Glutamatergic neuron (in vitro differentiated cells): ENCODE results near the gene VSX2. TPM values are rescaled to one million over a fixed set of nuclear protein-coding genes. Genes with fewer than 3 reads are reported as not detected.

Source experiments
- DNase-seq: peaks from one replicate; pipeline ENCODE4 v3.0.0; 2022
- H3K27ac Mint-ChIP-seq: one replicate; pipeline ENCODE4 v1.8.0; 2020; ENCODE audit warnings: mild to moderate bottlenecking, mixed read lengths, inconsistent platforms; ENCODE audit not compliant: unreplicated experiment
- H3K27me3 Mint-ChIP-seq: one replicate; pipeline ENCODE4 v1.8.0; 2020; ENCODE audit warnings: mild to moderate bottlenecking, moderate library complexity, mixed read lengths, inconsistent platforms; ENCODE audit not compliant: unreplicated experiment
- H3K36me3 Mint-ChIP-seq: one replicate; pipeline ENCODE4 v1.8.0; 2020; ENCODE audit warnings: mild to moderate bottlenecking, mixed read lengths, inconsistent platforms; ENCODE audit not compliant: unreplicated experiment
- H3K4me1 Mint-ChIP-seq: one replicate; pipeline ENCODE4 v1.8.0; 2020; ENCODE audit warnings: mild to moderate bottlenecking, low read depth, mixed read lengths, inconsistent platforms; ENCODE audit not compliant: unreplicated experiment
- H3K4me3 Mint-ChIP-seq: one replicate; pipeline ENCODE4 v1.8.0; 2020; ENCODE audit warnings: mild to moderate bottlenecking, mixed read lengths, inconsistent platforms; ENCODE audit not compliant: unreplicated experiment
- H3K9me3 Mint-ChIP-seq: one replicate; pipeline ENCODE4 v1.8.0; 2020; ENCODE audit warnings: mild to moderate bottlenecking, moderate library complexity, mixed read lengths, inconsistent platforms; ENCODE audit not compliant: unreplicated experiment
- total RNA-seq: library from RNA; stranded (reverse); fragmentation: NEBNext Ultra II Directional; extraction: Animal tissue kit (Norgen Biotek cat#: 25700); gene quantifications from one replicate; pipeline ENCODE4 v1.2.1, GENCODE V29; 2021; ENCODE audit not compliant: unreplicated experiment
- TF ChIP-seq, protein P1 (sequence below): fragments of 200-600 bp; sonication (generic); IDR thresholded peaks from one replicate; pipeline ENCODE4 v1.5.0; 2021; ENCODE audit not compliant: partially characterized antibody, unreplicated experiment

VSX2 gene
- total RNA-seq, 1 donor from 2014 or later, result not detected

DNA sequence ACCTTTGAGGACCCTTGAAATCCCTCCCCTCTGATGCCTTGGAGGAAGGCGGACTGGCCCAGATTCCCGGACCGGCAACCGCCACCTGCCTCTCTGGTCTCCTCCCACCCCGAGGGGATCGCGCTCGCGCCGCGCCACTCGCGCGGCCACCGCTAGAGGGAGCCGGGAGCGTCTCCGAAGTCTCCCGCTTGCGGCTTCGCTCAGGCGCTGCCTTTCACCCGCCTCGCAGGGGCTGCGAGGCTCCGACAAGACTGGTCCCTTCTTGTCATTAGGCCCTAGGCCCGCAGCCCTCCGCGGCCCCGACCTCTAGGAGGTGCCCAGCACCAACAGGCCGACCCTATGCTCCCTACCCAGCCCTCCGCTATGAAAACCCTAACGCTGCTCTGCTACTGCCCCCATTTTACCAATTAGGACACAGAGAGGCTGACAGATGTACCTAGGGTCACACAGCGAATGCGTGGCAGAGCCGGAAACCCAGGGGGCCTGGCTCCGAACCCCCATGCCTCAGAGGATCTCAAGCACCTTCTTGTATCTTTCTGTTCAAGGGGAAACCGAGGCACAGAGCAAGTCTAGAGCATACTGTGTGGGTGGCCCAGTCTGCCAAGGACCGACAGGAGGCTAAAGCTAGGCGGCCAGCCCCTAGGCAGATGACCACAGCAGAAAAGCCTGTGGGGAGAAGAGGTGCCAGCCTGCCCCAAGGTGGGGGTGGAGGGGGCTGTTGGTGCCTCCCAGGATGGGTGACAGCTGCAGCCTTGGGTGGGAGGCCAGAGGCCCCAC, 21.4 kb upstream of the VSX2 start:
- no peaks in the 10 kb centered on the region for H3K9me3 Mint-ChIP-seq
- H3K4me1 Mint-ChIP-seq, result no peaks in the 10 kb centered on the region
- peak; percentile 91 for DNase-seq
- no peak overlapping the region for H3K27ac Mint-ChIP-seq
- H3K4me3 Mint-ChIP-seq, result no peak overlapping the region
- TF ChIP-seq, protein P1, sequence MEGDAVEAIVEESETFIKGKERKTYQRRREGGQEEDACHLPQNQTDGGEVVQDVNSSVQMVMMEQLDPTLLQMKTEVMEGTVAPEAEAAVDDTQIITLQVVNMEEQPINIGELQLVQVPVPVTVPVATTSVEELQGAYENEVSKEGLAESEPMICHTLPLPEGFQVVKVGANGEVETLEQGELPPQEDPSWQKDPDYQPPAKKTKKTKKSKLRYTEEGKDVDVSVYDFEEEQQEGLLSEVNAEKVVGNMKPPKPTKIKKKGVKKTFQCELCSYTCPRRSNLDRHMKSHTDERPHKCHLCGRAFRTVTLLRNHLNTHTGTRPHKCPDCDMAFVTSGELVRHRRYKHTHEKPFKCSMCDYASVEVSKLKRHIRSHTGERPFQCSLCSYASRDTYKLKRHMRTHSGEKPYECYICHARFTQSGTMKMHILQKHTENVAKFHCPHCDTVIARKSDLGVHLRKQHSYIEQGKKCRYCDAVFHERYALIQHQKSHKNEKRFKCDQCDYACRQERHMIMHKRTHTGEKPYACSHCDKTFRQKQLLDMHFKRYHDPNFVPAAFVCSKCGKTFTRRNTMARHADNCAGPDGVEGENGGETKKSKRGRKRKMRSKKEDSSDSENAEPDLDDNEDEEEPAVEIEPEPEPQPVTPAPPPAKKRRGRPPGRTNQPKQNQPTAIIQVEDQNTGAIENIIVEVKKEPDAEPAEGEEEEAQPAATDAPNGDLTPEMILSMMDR, result peak; percentile 95
- no peaks in the 10 kb centered on the region for H3K36me3 Mint-ChIP-seq
- peaks cover 13% of the 10 kb centered on the region for H3K27me3 Mint-ChIP-seq

DNA sequence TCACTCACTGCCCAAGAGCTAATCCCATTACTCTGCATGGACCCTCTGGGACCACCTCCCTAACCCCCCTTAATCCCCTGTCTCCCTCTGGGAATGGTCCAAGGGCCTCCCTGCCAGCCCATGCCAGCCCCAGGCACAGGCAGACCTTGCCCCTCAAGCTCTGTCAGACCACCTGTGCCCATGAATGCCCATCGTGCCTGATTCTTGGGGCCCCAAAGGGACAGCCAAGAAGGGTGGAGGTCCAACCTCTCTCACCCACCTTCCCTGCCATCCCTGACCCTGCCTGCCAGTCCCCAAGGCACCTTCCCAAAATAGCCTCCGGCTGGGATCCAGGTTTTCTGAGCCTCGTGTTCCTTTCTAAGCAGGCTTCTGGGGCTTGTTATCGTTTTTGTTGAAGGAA, 20.8 kb upstream of the VSX2 start:
- peaks cover 11% of the 10 kb centered on the region for H3K27me3 Mint-ChIP-seq
- H3K27ac Mint-ChIP-seq, result no peak overlapping the region

DNA sequence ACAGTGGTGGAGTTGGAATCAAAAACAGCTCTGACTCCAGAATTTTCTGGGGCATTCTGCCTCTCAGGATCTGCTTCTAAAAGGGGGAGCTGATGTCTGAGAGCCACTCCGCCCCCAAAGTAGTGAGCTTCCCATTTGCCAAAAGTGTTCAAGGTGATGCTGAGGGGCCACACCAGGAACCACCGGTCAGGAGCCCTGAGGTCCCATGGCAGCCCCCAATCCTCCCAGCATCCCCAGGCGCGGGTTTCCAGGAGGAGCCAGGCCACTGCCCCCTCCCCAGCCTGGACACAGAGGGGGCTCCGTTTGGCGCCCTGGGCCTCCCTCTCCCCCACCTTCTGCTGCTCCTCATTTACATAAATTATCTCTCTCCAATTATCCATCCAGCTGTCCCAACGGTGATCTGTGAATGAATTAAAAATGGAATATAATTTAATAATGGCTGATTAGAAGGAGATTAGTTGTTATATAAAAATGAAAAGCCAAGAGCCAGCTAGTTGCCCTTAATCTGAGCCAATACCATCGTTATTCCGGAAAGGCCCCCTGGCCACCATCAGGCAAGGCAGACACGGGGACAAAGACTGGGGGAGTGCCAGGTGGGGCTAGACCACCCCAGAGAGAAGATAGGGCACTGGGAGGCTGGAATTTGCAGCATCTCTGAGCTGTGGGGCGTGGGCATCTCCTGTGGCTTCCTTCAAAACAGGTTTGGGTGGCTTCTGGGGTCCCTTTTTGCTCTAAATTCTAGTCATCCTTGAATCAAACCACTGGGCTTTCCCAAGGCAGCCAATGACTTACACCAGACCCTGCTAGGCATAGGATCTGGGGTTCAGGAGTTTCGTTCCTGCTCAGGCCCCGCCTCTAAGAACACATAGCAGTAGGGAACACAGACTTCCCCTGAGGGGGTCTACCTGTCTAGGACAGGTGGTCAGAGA, 19.7 kb upstream of the VSX2 start:
- H3K4me1 Mint-ChIP-seq, result no peaks in the 10 kb centered on the region
- TF ChIP-seq, protein P1, result no peak
- no peaks in the 10 kb centered on the region for H3K9me3 Mint-ChIP-seq
- H3K36me3 Mint-ChIP-seq, result no peaks in the 10 kb centered on the region
- H3K27ac Mint-ChIP-seq, result no peak overlapping the region
- no peak overlapping the region for H3K4me3 Mint-ChIP-seq
- peaks cover 11% of the 10 kb centered on the region for H3K27me3 Mint-ChIP-seq
- no peak for DNase-seq

More for the DNA sequence above, 20.8 kb upstream of the VSX2 start:
- DNase-seq, result no peak
- TF ChIP-seq, protein P1, result no peak
- no peaks in the 10 kb centered on the region for H3K36me3 Mint-ChIP-seq
- H3K4me3 Mint-ChIP-seq, result no peak overlapping the region
- no peaks in the 10 kb centered on the region for H3K9me3 Mint-ChIP-seq
- no peaks in the 10 kb centered on the region for H3K4me1 Mint-ChIP-seq

DNA sequence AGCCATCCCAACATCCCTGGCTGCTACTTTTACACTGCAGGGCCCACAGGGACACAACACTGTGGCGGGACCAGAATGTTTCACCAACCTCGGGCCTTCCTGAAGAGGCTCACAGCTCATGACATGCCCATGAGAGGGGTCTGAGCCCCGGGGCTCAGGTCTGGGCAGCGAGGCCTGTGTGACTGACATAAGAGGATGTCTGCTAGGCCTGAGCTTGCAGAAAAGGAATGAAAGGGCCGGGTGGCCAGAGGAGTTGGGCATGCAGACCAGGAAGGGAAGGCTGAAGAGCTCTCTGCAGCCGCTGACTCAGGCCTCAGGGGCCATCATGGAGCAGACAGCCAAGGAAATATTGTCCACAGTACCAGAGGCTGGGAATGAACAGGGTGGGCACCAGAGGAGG, 18.3 kb upstream of the VSX2 start:
- H3K36me3 Mint-ChIP-seq, result no peaks in the 10 kb centered on the region
- peaks cover 11% of the 10 kb centered on the region for H3K27me3 Mint-ChIP-seq
- no peaks in the 10 kb centered on the region for H3K4me1 Mint-ChIP-seq
- no peak for DNase-seq
- TF ChIP-seq, protein P1, result no peak
- no peaks in the 10 kb centered on the region for H3K9me3 Mint-ChIP-seq
- no peak overlapping the region for H3K27ac Mint-ChIP-seq
- H3K4me3 Mint-ChIP-seq, result no peak overlapping the region
